Endothelial cell of umbilical vein (primary cell): Measurements from ENCODE around the gene LPP. TPM values are rescaled to one million over a fixed set of nuclear protein-coding genes. Genes with fewer than 3 reads are reported as not detected.

ENCODE experiments used
- BruUV-seq: library from RNA; stranded (reverse); fragments of 400-500 nt; replicated peaks from 2 replicates; lab custom pipeline; 2021; lab: Mats Ljungman, UMichigan
- CTCF ChIA-PET: fragments of 300-600, 350-600 bp; sonication (Branson Sonifier 250); formaldehyde crosslinking; loops from one replicate; lab custom pipeline; 2021; ENCODE audit warnings: antibody characterized with exemption, inconsistent platforms; lab: Charles Lee
- POLR2A ChIA-PET: fragments of 300-600, 350-600 bp; sonication (Branson Sonifier 250); formaldehyde crosslinking; loops from one replicate; lab custom pipeline; 2021; ENCODE audit warnings: antibody characterized with exemption, inconsistent platforms; lab: Charles Lee
- DNase-seq: peaks from one replicate; pipeline ENCODE4 v3.0.0-alpha.2; 2011; ENCODE audit warnings: low read depth, low spot score
- FAIRE-seq: peaks from 2 replicates; lab custom pipeline; 2011; peaks lifted over from hg19 to GRCh38; lab: Jason Lieb, UNC
- H2AFZ ChIP-seq: 2 replicates; pipeline ENCODE4 v1.6.0; 2012; ENCODE audit warnings: low read depth, low read length, control low read depth, inconsistent platforms
- H3K27ac ChIP-seq: 2 replicates; pipeline ENCODE4 v1.5.1; 2011; ENCODE audit warnings: low read depth, mild to moderate bottlenecking, control low read depth, low read length, moderate library complexity; ENCODE audit not compliant: insufficient read depth
- H3K27me3 ChIP-seq, 2 experiments: 2 replicates each; pipeline versions ENCODE4 v1.6.0 to v1.6.1; 2011; ENCODE audit warnings: low read length in 2 of 2, mixed read lengths in 1 of 2; ENCODE audit not compliant: control insufficient read depth in 2 of 2, insufficient read depth in 2 of 2
- H3K36me3 ChIP-seq, 2 experiments: 2 replicates in 1 of 2; 3 replicates in 1 of 2; pipeline ENCODE4 v1.5.1; 2011; ENCODE audit warnings: low read length in 2 of 2, mild to moderate bottlenecking in 1 of 2, moderate library complexity in 1 of 2; ENCODE audit not compliant: control insufficient read depth in 2 of 2, insufficient read depth in 2 of 2; ENCODE audit errors: extremely low read depth in 1 of 2
- H3K4me1 ChIP-seq: 3 replicates; pipeline ENCODE4 v1.5.1; 2011; ENCODE audit warnings: mild to moderate bottlenecking, low read length; ENCODE audit not compliant: control insufficient read depth, insufficient read depth; ENCODE audit errors: extremely low read depth
- H3K4me2 ChIP-seq: 2 replicates; pipeline ENCODE4 v1.6.1; 2011; ENCODE audit warnings: low read length, control low read depth, mixed read lengths; ENCODE audit not compliant: insufficient read depth
- H3K4me3 ChIP-seq, 3 experiments: fragments of 200-600 bp in 1 of 3; sonication (generic), shearing (Covaris generic) in 1 of 3; replicated peaks in 1 of 3; 2 replicates each; pipeline ENCODE4 v1.5.1; 2011 to 2016; ENCODE audit warnings: control low read depth in 3 of 3, low read length in 3 of 3, mild to moderate bottlenecking in 2 of 3, inconsistent platforms in 1 of 3, low read depth in 1 of 3, moderate library complexity in 1 of 3; ENCODE audit not compliant: insufficient read depth in 1 of 3
- H3K79me2 ChIP-seq: 2 replicates; pipeline ENCODE4 v1.6.0; 2012; ENCODE audit warnings: low read length, inconsistent platforms; ENCODE audit not compliant: control insufficient read depth, insufficient read depth
- H3K9ac ChIP-seq: replicated peaks from 2 replicates; pipeline ENCODE3; 2011; ENCODE audit warnings: low read length, control low read depth; ENCODE audit not compliant: insufficient read depth; ENCODE audit errors: extremely low read depth
- H3K9me1 ChIP-seq: replicated peaks from 3 replicates; pipeline ENCODE4 v1.6.0; 2011; ENCODE audit warnings: mild to moderate bottlenecking, low read length; ENCODE audit not compliant: control insufficient read depth, insufficient read depth; ENCODE audit errors: extremely low read depth
- H3K9me3 ChIP-seq: replicated peaks from 2 replicates; pipeline ENCODE4 v1.5.1; 2012; ENCODE audit warnings: low read length, inconsistent platforms; ENCODE audit not compliant: control insufficient read depth, insufficient read depth
- H4K20me1 ChIP-seq: replicated peaks from 2 replicates; pipeline ENCODE3; 2011; ENCODE audit warnings: mild to moderate bottlenecking, low read length; ENCODE audit not compliant: control insufficient read depth, insufficient read depth; ENCODE audit errors: extremely low read depth
- EZH2 ChIP-seq: IDR thresholded peaks from 2 replicates; pipeline ENCODE4 v1.6.1; 2012; ENCODE audit warnings: borderline replicate concordance, low read depth, mild to moderate bottlenecking, moderate library complexity, low read length, inconsistent platforms; ENCODE audit not compliant: severe bottlenecking
- FOS ChIP-seq: IDR thresholded peaks from 2 replicates; pipeline ENCODE4 v1.6.1; 2011; ENCODE audit warnings: mild to moderate bottlenecking, low read length, moderate library complexity, borderline replicate concordance; ENCODE audit not compliant: insufficient read depth
- GATA2 ChIP-seq: IDR thresholded peaks from 2 replicates; pipeline ENCODE4 v1.7.0; 2011; ENCODE audit warnings: low read depth, mild to moderate bottlenecking, moderate library complexity, mixed read lengths, low read length; ENCODE audit not compliant: insufficient read length, insufficient read depth
- JUN ChIP-seq: IDR thresholded peaks from 2 replicates; pipeline ENCODE4 v1.6.1; 2011; ENCODE audit warnings: borderline replicate concordance, low read depth; ENCODE audit not compliant: insufficient read length, insufficient read depth
- MYC ChIP-seq: IDR thresholded peaks from one replicate; pipeline ENCODE4 v1.6.1; 2011; ENCODE audit warnings: mild to moderate bottlenecking, low read depth, low read length
- POLR2A ChIP-seq: IDR thresholded peaks from 2 replicates; pipeline ENCODE4 v1.6.1; 2012; ENCODE audit warnings: low read depth, mild to moderate bottlenecking, control low read depth, low read length
- POLR2AphosphoS5 ChIP-seq: IDR thresholded peaks from 2 replicates; pipeline ENCODE4 v1.6.1; 2012; ENCODE audit warnings: low read depth, mild to moderate bottlenecking, control low read depth, low read length, moderate library complexity; ENCODE audit not compliant: insufficient read depth
- dilution Hi-C: fragments of 300-500 bp; cut with MboI; formaldehyde crosslinking; loops from one replicate; pipeline ENCODE4 v1.15.0; 2019; ENCODE audit warnings: low sequenced_read_pairs; ENCODE audit not compliant: extremely low pct_ligation_motif_present
- intact Hi-C: fragments of 100-400 bp; cut with micrococcal nuclease; formaldehyde crosslinking; loops from one replicate; pipeline ENCODE4 v1.10.0; 2022
- polyA plus RNA-seq, 4 experiments: library from polyadenylated mRNA; depleted of rRNA in 3 of 4; stranded (reverse) in 3 of 4; unstranded in 1 of 4; fragments of >200 nt; gene quantifications; 2 replicates each; pipeline versions ENCODE4 v1.2.1 to v1.2.3, GENCODE V29; 2011 to 2012; ENCODE audit warnings: missing spikeins in 1 of 4
- total RNA-seq: library from RNA; stranded (reverse); gene quantifications from 2 replicates; pipeline ENCODE4 v1.2.3, GENCODE V29; 2021
- TF ChIP-seq, protein P1 (sequence below): IDR thresholded peaks from 2 replicates; pipeline ENCODE4 v1.6.1; 2011; ENCODE audit not compliant: insufficient read depth, insufficient read length
- TF ChIP-seq, protein P2 (sequence below), 2 donors: IDR thresholded peaks; 1 replicate in 1 of 2; 2 replicates in 1 of 2; pipeline ENCODE4 v1.5.1; 2011; ENCODE audit warnings: low read length in 2 of 2, mild to moderate bottlenecking in 2 of 2, moderate library complexity in 2 of 2, control low read depth in 1 of 2, inconsistent platforms in 1 of 2, low read depth in 1 of 2; ENCODE audit not compliant: insufficient read depth in 1 of 2; ENCODE audit errors: extremely low read depth in 1 of 2

The LPP gene
- total and polyA plus RNA-seq, 2 donors (not counting 3 experiments of a cell fraction or from before 2014, with no cell fraction given): 16.9 to 153 TPM

GRCh38 chr3:188259191-188259590 lies 105.2 kb downstream of the LPP start:
- POLR2A ChIA-PET: no interaction called here
- Histone ChIP-seq H3K4me3 (no peak overlapping the region), H3K4me1 (peaks cover 61% of the 10 kb centered on the region), H3K27ac (no peak overlapping the region), H3K9me1 (no peaks in the 10 kb centered on the region), H3K27me3 (no peaks in the 10 kb centered on the region), H3K36me3 (peaks cover 0 to 4% of the 10 kb centered on the region in 2 experiments), H3K9me3 (no peaks in the 10 kb centered on the region), H3K4me2 (no peak overlapping the region), H3K9ac (no peak overlapping the region), H4K20me1 (no peaks in the 10 kb centered on the region), H3K79me2 (peaks cover 28% of the 10 kb centered on the region), H2AFZ (no peak overlapping the region)
- TF ChIP-seq, protein P1, sequence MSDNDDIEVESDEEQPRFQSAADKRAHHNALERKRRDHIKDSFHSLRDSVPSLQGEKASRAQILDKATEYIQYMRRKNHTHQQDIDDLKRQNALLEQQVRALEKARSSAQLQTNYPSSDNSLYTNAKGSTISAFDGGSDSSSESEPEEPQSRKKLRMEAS: no peak
- TF ChIP-seq EZH2: no peak
- TF ChIP-seq, protein P2, sequence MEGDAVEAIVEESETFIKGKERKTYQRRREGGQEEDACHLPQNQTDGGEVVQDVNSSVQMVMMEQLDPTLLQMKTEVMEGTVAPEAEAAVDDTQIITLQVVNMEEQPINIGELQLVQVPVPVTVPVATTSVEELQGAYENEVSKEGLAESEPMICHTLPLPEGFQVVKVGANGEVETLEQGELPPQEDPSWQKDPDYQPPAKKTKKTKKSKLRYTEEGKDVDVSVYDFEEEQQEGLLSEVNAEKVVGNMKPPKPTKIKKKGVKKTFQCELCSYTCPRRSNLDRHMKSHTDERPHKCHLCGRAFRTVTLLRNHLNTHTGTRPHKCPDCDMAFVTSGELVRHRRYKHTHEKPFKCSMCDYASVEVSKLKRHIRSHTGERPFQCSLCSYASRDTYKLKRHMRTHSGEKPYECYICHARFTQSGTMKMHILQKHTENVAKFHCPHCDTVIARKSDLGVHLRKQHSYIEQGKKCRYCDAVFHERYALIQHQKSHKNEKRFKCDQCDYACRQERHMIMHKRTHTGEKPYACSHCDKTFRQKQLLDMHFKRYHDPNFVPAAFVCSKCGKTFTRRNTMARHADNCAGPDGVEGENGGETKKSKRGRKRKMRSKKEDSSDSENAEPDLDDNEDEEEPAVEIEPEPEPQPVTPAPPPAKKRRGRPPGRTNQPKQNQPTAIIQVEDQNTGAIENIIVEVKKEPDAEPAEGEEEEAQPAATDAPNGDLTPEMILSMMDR (IDR thresholded peaks at IDR 0.05; ENCODE audit: extremely low read depth in 1 of 2, insufficient read depth in 1 of 2, low read depth in 1 of 2, low read length in 2 of 2): no peak
- no peak for TF ChIP-seq FOS
- TF ChIP-seq POLR2A: no peak
- no peak for TF ChIP-seq GATA2
- no peak for TF ChIP-seq POLR2AphosphoS5
- TF ChIP-seq MYC: no peak
- no peak for TF ChIP-seq JUN
- no TSS peak for BruUV-seq
- FAIRE-seq: no peak
- dilution Hi-C loops: no loop called here
- no peak for DNase-seq
- intact Hi-C loops: no loop called here
- CTCF ChIA-PET: interaction anchor here (1.8 kb wide), 1 partner anchor 9 kb away, joined by 5 read pairs; no protein-coding TSS in a partner anchor
